Posterior cingulate gyrus (tissue), 11 donors: ENCODE data around the gene DCTN4.
"Not testable (repeated sequence)": the region's sequence is repeated elsewhere in the genome, so short reads cannot be mapped to it uniquely, and the experiment has no call there.

Experiments
- DNase-seq, 10 donors: peaks; one replicate each; pipeline versions ENCODE4 v3.0.0 to v3.0.0-alpha.2; 2020 to 2021; ENCODE audit warnings: mixed read lengths in 3 of 10
- intact Hi-C: fragments of 100-400 bp; cut with DNase I; formaldehyde crosslinking; loops from one replicate; pipeline ENCODE4 v1.15.1; 2023

The DCTN4 gene

DNA sequence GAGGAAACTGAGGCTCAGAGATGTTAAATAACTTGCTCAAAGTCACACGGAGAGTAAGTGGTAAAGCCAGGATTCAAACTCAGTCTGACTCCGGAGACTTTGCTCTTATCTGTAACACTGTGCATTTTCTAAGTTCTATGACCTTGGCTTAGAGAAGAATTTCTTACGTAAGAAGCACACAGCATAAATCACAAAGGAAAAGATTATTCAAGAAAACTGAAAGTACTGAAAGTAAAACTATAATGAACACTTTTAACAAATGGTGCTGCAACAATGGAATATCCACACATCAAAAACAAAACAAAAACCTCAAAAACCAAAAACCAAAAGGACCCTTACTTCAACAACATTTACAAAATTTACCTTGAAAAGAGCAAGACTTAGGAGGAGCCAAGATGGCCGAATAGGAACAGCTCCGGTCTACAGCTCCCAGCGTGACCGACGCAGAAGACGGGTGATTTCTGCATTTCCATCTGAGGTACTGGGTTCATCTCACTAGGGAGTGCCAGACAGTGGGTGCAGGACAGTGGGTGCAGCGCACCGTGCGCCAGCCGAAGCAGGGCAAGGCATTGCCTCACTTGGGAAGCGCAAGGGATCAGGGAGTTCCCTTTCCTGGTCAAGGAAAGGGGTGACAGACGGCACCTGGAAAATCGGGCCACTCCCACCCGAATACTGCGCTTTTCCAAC lies 16.2 kb downstream of the DCTN4 start:
- DNase-seq, intact Hi-C loops: not testable (repeated sequence)

GRCh38 chr5:150740992-150741391 lies 17.8 kb downstream of the DCTN4 start:
- intact Hi-C loops = no loop called here
- DNase-seq = no peak

DNA sequence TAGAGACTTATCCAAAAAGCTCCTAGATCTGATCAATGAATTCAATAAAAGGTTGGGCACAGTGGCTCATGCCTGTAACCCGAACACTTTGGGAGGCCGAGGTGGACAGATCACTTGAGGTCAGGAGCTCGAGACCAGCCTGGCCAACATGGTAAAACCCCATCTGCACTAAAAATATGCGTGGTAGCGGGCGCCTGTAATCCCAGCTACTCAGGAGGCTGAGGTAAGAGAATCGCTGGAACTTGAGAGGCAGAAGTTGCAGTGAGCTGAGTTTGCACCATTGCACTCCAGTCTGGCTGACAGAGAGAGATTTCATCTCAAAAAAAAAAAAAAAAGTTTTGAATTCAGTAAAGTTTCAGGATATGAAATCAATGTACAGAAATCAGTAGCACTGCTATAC lies 20.0 kb downstream of the DCTN4 start:
- intact Hi-C loops = no loop called here
- DNase-seq = no peak

DNA sequence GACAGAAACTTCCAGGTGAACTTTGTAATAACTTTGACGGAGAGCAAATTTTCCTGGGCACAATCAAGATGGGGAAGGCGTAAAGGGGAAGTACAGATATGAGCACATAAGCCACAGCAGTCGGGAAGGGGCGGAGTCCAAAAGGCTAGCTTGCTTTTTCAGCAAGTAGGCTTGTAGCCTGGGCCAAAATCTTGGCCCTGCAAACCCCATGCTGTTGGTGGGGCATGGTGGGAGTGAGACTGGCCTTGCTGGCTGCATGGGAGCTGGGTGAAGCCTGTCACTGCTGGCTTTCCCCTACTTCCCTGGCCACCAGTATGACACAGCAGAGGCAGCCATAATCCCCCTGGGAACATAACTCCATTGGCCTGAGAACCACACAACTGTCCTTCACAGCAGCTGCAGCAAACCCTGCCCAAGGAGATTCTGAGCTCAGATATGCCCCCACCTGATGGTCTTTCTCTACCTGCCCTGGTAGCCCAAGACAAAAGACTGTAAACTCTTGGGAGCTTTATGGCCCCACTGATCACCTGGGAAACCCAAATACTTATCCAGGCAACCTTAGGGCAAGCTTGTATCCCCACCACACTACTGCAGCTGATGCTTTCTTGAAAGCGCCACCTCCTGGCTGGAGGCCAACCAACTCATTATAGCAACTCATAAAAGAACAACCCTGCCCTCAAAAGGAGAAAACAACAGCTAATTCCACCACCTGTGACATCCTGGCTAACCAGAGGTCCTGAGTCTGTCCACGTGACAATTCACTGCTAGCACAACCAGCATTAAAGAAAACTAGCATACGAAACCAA lies 24.0 kb downstream of the DCTN4 start:
- intact Hi-C loops = no loop called here

DNA sequence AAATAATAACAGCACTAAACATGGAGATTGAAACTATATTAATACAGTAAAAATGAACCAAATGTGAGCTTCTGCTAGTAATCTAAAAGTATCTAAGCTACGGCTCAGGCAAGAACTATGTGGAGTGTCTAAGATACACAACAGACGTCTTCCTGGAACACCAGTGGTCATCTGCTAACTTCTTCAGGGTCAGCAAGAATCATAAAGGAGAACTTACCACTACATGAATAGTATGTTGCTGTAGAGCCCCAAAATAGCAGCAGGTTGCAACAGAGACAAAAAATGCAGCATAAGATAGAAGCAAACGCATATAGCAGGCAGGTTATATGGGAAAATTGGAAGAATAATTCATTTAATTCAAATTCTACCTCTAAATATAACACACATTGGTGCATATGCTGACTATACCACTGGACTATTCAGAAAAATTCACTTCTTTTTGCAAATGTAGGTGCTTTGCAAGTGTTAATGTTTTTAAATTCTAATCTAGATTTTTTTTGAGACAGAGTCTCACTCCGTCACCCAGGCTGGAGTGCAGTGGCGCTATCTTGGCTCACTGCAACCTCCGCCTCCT lies 27.1 kb downstream of the DCTN4 start:
- intact Hi-C loops = no loop called here
- no peak for DNase-seq

More for the DNA sequence above, 24.0 kb downstream of the DCTN4 start:
- peak in 4 of 10 donors; percentile 20 to 85 (median 52) for DNase-seq

GRCh38 chr5:150729859-150730258 lies 29.0 kb downstream of the DCTN4 start:
- no peak for DNase-seq
- intact Hi-C loops = no loop called here

DNA sequence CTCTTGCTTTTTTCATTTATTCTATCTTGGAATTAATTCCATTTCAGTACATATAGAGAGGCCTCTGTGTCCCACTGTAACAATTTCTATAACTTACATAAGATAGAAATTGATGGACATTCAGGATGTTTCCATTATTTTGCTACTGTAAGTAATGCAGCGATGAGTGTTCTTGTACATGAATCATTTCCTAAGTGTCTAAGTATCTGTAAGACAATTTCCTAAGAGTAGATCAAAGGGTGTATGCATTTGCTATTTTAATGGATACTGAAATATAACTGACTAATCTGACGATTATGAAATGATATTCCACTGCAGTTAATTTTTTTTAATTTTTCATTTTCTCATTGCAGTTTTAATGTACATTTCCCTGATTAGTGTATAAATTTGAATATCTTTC lies 35.0 kb downstream of the DCTN4 start:
- DNase-seq = no peak
- intact Hi-C loops = no loop called here

- intact Hi-C loops = no loop called here
- DNase-seq = no peak
Measured at GRCh38 chr5:150710165-150710564, 48.7 kb downstream of the DCTN4 start.

DNA sequence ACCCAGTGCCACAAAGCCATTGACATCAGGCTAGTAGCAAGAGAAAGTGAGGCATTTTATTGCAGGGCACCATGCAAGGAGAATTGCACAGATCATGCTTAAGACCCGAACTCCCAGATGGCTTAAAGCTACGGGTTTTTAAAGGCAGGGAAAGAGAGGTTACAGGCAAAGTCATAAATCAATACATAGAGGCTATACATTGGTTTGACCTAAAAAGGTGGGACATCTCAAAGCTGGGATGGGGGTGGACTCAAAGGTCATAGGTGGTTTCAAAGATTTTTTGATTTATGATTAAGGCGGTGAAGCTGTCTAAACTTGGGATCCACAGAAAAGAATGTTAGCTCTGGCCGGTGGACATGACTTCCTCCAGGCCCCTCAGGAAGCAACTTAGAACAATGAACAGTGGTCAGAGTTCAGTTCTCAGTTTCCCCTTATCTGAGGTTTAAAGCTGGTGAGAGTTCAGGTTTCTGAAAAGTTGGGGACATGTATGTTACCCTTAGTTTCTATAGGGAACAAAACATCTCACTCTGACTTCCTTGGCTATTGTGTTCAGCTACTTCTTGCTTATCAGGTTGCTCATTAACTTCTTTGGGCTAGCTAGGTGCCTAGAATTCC lies 51.9 kb downstream of the DCTN4 start:
- intact Hi-C loops = no loop called here
- DNase-seq = no peak

DNA sequence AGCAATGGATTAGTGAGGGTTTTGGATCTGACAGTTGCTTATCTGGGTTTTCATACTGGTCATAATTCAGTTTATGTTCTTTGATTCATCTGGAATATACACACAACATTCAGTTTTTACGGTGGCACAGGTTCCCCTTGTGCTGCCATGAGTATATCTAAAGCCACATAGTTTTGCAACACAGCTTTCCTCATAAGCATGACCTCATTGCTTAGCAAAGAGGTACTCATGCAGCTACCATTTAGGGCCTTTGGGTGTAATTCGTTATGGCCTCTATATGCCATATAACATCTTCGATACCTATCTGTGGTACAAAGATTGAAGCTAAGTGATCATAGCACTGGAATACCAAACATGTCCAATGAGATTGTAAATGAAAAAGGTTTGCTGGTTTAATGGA lies 55.1 kb downstream of the DCTN4 start:
- intact Hi-C loops = loop anchor here (5.0 kb wide), 2 partner anchors 141 to 246 kb away; no protein-coding TSS in a partner anchor
- DNase-seq = no peak

- peak; percentile 92 to 99 (median 93) for DNase-seq
- intact Hi-C loops = loop anchor here (2.0 to 5.0 kb wide), 3 partner anchors 58 to 243 kb away; partner anchors contain the start of gene DCTN4
Measured at GRCh38 chr5:150700594-150701377, 58.0 kb downstream of the DCTN4 start, which contains the start of gene RBM22. TSS of gene RBM22 (minus strand) at chr5:150701062. CDS start at chr5:150700985, 77 bp downstream.

- intact Hi-C loops = loop anchor here (2.0 to 5.0 kb wide), 3 partner anchors 59 to 243 kb away; partner anchors contain the start of gene DCTN4
- no peak for DNase-seq
Measured at GRCh38 chr5:150700246-150700593, 58.6 kb downstream of the DCTN4 start.

DNA sequence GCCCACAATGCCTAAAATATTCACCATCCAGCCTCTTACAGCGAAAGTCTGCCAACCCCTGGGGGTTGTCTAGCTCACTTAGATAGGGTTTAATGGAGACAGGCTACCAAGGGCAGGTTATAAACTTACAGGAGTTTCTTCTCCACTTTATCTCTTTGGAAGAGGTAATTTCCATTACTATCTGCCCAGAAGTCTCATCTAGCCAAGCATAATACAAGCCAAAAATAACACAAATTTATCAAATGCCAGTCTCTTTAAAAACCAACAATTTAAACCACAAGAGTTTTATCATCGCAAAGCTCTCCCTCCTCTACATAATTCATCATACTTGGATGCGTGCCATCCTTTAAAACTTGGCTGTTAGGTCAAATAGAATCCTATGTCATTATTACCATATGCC lies 64.2 kb downstream of the DCTN4 start:
- DNase-seq = no peak
- intact Hi-C loops = no loop called here

DNA sequence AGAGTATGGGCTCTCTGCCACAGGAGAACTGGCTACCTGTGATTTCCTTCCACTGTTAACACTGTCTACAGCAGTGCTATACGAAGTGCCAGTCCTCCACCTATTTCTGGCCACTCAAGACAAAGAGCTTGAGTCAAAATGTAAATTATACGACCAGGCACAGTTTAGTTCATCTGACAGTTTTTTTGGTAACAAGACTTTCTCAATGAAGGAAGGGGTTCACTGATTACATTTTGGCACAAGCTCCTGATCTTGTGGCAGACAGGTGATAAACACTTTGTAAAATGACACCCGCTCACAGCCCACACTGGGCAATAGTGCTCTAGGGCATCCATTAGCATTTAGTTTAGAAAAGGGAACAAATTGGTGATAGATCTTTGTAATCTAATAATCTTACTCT lies 66.5 kb downstream of the DCTN4 start:
- intact Hi-C loops = no loop called here
- DNase-seq = no peak

DNA sequence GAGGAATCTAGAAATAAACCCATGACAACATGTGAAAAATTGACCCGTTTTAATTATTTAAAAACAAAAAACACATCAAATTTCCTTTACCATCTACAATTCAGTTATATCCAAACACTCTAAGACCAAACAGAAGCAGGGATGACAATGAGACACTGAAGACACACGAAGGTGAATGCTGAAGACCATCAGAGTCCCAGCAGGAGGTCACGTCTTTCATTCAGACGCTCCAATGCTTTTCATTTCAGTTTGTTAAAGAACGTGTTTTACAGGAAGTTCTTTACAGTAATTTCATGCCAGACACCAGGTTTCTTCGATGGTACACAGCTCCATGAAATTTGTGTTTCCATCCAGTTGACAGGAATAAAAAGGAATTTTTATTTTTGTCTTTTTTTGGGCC lies 68.1 kb downstream of the DCTN4 start:
- DNase-seq = no peak
- intact Hi-C loops = no loop called here

DNA sequence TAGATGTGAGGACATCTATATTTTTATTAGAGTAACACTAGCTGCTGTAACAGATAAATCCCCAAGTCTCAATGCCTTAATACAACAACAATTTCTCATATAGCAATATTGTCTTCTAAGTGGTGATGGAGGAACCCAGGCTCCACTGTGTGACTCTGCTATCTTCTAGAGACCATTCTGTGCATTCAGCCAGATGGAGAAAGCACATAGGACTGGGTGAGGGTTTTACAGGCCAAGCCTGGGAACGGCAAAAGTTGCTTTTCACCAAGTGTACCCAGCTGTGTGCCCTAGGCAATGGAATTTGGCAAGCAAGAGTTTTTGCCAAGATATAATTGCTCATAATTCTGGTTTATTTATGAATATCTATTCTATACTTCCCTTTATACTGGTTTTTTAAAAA lies 69.7 kb downstream of the DCTN4 start:
- intact Hi-C loops = no loop called here
- no peak for DNase-seq

DNA sequence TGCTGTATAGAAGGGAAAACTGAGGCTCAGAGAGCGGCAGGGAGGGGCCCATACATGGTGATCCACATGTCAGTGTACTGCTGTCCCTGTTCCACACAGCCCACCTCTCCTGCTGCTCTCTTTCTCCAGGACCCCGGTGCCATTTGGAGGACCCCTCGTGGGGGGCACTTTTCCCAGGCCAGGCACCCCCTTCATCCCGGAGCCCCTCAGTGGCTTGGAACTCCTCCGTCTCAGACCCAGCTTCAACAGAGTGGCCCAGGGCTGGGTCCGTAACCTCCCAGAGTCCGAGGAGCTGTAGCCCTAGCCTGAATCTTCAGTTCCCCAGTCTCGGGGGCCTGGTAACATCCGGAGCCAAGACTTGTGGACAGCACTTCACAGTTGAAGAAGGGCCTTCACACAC lies 82.2 kb downstream of the DCTN4 start:
- no peak for DNase-seq
- intact Hi-C loops = no loop called here

- intact Hi-C loops = no loop called here
- no peak for DNase-seq
Measured at GRCh38 chr5:150675069-150675468, 83.7 kb downstream of the DCTN4 start.

- no peak for DNase-seq
- intact Hi-C loops = no loop called here
Measured at GRCh38 chr5:150674341-150674821, 84.4 kb downstream of the DCTN4 start.

DNA sequence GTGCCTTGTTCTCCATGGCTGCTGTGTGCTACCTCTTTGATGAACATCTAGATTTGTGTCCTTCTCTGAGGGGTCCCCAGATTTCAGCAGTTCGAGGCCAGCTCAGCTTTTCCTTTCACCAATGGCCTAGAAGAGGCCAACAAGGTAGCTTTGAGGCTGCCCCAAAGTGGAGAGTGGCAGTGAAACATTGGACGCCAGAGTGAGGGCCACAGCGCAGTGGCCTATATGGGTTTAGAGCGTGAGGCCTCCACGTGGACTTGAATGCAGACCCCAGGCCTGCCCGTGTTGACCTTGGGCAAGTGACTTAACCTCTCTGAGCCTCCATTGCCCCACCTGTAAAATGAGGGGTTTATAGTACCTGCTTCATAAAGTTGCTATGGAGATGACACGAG lies 85.9 kb downstream of the DCTN4 start:
- intact Hi-C loops = no loop called here
- no peak for DNase-seq
